ENCODE measurements around the gene GRM3.

DNA sequence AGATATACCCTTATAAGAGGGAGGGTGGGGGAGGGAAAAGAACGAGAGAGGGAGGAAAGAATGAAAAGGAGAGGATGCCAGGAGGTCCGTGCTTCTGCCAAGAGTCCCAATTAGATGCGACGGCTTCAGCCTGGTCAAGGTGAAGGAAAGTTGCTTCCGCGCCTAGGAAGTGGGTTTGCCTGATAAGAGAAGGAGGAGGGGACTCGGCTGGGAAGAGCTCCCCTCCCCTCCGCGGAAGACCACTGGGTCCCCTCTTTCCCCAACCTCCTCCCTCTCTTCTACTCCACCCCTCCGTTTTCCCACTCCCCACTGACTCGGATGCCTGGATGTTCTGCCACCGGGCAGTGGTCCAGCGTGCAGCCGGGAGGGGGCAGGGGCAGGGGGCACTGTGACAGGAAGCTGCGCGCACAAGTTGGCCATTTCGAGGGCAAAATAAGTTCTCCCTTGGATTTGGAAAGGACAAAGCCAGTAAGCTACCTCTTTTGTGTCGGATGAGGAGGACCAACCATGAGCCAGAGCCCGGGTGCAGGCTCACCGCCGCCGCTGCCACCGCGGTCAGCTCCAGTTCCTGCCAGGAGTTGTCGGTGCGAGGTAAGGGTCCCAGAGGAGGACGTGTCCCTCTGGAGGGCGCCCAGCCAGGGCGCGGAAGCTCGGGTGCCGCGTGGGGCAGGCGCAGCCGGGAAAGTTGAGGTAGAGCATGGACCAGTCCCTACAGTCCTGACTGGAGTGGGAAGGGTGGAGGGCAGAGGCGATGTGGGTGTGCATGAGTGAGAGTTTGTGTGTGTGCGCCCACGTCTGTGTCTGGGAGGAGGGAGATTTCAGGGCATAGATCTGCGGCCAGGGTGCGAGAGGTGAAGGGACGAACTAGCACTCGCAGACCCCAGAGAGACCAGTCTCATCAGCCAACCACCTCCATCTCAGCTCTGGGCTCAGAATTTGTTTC is 844 bp downstream of the GRM3 start:
- TF ChIP-seq JUND (IDR thresholded peaks at IDR 0.05) (no peak), GATA2 (CRISPR knock-in tag; IDR thresholded peaks at IDR 0.05) (no peak)

Measured in SK-N-SH (cell line).